ENCODE measurements around the gene DVL1.
"Not testable (repeated sequence)": the region's sequence is repeated elsewhere in the genome, so short reads cannot be mapped to it uniquely, and the experiment has no call there.

DVL1 gene

DNA sequence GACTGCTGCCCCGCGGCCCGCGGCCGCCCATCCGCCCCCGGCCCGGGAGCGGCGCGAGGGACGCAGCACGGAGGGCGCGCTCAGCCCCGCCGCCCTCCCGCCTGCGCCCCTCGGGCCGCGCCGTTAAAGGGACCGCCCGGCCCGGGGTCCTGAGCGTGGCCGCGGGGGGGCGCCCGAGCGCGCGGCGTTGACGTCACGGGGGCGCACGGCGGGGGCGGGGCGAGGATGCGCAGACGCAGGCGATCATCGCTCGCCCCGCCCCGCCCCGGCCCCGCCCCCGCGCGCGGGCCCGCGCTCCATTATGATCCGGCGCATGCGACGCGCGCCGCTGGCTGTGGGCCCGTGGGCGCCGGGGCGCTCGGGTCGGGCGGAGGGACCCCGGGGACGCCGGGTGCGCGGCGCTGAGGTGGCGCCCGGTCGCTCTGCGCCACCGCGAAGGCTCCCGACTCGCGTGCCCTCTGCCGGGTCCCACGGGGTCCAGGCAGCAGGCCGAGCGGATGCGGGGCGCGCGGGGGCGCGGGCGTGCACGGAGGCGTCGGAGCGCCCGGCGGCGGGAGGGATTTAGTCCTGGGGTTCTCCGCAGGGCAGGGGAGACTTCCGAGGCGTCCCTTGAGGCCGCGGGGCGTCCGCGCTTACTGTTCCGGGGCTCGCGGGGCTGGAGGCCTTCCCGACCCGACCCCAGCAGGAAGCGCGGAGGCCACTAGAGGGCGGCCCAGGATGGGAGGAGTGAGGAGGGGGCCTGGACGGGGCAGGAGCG, at the start of gene DVL1:
Gene DVL1, minus strand, starts transcription at position 163 of the 757 bp plus-strand sequence. CDS start 353 bp downstream, outside the sequence.
- peak; percentile 82 for DNase-seq (ENCODE audit: low spot score)

DNA sequence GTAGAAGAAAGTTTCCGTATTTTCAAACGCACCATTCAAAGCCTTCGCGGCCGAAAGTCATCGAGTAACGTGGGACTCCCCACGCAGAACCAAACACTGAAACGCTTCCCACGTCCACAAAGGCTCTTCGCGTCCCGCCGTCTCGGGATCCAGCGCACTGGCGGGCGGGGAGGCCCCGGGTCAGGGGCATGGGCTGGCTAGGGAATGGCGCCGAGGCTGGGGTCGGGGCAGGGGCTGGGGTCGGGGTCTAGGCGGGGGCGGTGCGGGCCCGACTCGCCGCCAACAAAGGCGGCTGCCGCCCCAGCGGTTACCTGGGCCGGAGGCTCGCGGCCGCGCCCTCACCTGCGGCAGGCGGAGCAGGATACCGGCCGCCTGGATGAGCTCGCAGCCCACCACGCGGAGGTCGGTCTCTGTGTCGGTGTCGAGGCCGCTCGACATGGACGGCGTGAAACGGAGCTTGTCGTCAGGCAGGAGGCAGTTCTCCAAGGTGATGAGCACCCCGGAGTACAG, 49.5 kb upstream of the DVL1 start:
- DNase-seq (ENCODE audit: low spot score): no peak

DNA sequence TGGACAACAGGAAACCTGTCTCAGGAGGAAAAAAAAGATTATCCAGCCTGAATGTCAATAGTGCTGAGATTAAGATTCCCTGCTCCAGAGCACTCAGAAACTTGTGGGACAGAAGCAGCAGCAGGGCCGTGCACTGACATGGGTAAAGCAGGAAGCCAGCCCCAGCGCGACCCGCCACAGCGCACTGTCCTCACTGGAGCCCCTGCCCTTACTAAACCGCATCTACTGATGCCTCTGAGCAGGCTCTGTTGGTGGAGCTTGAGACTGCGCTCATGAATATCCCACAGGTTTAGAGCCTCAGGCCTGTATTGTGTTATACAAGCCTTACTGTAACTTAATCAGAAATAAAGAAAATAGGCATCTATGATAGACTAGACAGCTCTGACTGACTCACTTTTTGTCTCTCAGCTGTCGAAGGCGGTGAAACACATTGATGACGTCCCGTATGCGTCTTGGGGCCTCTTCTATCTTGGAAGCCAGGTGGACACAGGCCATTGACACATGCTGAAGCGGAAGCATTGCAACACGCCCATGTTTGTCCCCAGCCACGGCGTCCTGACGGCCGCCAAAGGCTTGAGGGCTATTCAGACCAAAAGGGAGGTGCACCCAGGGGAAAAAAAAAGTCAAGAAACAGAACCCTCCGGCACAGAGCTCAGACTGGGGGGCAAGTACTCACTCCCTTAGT, 48.8 kb upstream of the DVL1 start:
- no peak for DNase-seq (ENCODE audit: low spot score)

DNA sequence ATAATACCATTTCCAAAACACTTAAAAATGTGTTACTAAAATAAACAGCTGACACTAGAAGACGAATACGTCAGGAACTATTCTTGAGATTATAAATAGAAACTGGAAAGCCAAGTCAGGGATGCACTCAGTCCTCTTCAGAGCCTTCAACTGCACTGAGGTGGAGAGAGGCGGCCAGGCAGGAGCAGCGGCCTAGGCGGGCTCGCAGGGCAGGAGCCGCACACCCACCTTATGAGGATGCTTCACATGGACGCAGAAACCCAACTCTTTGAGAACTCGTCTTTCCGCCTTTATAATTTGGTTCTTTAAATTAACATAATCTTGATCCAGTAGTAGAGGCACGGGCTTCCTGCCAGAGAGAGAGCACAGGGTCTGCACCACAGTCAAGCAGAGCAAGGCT, 45.9 kb upstream of the DVL1 start:
- no peak for DNase-seq (ENCODE audit: low spot score)

DNA sequence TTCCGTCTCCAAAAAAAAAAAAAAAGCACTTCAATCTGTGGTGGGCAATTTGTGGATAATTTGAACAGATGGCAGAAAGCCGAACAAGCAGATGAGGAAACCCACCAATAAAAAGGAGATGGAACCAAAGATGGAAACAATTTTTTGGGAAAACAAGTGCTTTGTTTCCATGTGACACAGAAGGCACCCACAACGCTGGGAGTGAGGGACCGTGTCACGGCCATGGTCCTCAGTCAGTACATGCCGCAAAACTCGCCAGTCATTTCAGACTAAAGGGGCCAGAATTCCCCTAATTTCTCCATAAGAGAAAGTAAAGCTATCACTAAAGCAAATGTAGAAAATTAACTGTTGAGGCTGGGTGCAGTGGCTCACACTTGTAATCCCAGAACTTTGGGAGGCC, 44.9 kb upstream of the DVL1 start:
- no peak for DNase-seq (ENCODE audit: low spot score)

DNA sequence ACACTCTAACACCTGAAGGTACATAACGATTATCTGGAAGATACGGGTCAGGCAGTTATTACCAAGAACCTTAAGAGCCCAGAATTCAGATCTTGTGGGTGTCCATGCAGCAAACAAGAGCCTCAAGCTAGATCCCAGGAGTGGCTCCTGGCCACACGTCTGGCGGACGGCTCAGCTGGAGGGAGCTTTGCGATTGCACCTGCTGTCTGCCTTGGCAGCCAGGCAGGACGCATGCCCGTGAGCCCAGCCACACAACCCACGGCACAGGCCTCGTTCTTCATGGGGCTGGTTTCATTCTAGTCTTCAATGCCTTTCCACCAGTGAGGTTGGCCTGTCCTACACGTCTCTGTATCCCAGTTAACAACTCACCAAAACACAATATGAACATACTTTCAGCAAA, 44.2 kb upstream of the DVL1 start:
- DNase-seq (ENCODE audit: low spot score): no peak

- no peak for DNase-seq (ENCODE audit: low spot score)
These were observed 43.8 kb upstream of the DVL1 start for GRCh38 chr1:1393014-1393413.

GRCh38 chr1:1391225-1391624, 42.0 kb upstream of the DVL1 start:
- DNase-seq (ENCODE audit: low spot score): no peak

- DNase-seq (ENCODE audit: low spot score): no peak
These were observed 41.5 kb upstream of the DVL1 start for GRCh38 chr1:1390675-1391074.

GRCh38 chr1:1388078-1388472, 38.9 kb upstream of the DVL1 start:
- DNase-seq (ENCODE audit: low spot score): no peak

- no peak for DNase-seq (ENCODE audit: low spot score)
These were observed 38.2 kb upstream of the DVL1 start for GRCh38 chr1:1387098-1388077.

- DNase-seq (ENCODE audit: low spot score): no peak
These were observed 36.7 kb upstream of the DVL1 start for GRCh38 chr1:1385931-1386330.

DNA sequence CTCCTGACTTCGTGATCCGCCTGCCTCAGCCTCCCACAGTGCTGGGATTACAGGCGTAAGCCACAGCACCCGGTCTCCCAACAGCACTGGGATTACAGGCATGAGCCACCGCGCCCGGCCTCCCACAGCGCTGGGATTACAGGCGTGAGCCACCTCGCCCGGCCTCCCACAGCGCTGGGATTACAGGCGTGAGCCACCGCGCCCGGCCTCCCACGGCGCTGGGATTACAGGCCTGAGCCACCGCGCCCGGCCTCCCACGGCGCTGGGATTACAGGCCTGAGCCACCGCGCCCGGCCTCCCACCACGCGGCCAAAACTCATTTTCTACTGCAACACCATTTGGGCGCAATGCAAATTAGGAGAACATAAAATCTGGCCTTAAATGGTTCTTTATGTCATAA, 36.1 kb upstream of the DVL1 start:
- not testable (repeated sequence) for DNase-seq (ENCODE audit: low spot score)

DNA sequence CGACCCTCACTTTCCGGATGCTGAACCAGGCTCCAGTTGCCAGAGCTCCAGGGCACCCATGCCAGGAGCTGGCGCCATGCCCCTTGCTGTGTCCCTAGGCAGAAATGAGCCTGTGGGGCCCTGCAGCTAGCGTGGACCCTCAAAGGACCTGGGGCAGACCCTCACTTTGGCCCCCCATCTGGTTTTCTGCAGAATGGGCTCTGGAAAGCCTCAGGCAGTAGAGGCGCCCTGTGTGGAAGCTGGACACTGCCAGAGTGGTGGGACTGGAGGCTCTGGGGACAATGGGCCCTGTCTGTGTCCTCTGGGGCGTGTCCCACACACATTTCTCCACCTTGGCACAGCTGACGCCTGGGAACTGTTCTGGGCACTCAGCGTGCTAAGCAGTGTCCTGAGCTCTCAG, 32.1 kb upstream of the DVL1 start:
- no peak for DNase-seq (ENCODE audit: low spot score)

- no peak for DNase-seq (ENCODE audit: low spot score)
These were observed 31.6 kb upstream of the DVL1 start for GRCh38 chr1:1380860-1381259.

GRCh38 chr1:1377540-1378205, 28.5 kb upstream of the DVL1 start:
- DNase-seq (ENCODE audit: low spot score): no peak

DNA sequence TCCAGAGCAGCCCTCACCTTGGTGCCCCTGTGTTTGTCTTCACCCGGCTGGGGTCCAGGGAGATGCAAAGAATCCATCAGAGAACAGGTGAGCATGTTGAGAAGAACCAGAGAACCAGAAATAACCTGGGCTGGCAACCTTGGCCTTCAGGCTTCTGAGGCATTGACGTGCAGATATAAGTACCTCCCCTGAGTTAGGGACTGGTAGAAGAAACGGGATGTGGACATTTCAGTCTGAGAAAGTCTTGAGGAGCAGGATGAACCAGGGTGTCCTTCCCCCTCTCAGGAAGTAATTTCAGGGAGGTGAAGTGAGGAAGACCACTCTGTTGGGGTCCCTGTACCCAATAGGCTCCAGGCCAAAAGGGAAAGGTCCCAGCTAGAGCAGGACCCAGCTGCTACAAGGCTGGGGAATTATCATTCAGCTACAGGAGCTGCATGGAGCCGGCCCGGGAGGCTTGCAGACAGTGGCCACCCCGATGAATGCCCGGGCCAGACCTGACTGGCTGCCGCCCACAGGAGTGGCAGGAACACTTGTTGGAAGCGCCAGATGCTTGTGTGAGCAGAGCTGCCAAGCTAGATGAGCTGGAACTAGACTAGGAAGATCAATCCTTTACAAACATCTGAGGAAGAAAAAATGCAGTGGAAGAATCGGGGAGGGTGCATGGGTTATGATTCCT, 27.5 kb upstream of the DVL1 start:
- DNase-seq (ENCODE audit: low spot score): no peak

DNA sequence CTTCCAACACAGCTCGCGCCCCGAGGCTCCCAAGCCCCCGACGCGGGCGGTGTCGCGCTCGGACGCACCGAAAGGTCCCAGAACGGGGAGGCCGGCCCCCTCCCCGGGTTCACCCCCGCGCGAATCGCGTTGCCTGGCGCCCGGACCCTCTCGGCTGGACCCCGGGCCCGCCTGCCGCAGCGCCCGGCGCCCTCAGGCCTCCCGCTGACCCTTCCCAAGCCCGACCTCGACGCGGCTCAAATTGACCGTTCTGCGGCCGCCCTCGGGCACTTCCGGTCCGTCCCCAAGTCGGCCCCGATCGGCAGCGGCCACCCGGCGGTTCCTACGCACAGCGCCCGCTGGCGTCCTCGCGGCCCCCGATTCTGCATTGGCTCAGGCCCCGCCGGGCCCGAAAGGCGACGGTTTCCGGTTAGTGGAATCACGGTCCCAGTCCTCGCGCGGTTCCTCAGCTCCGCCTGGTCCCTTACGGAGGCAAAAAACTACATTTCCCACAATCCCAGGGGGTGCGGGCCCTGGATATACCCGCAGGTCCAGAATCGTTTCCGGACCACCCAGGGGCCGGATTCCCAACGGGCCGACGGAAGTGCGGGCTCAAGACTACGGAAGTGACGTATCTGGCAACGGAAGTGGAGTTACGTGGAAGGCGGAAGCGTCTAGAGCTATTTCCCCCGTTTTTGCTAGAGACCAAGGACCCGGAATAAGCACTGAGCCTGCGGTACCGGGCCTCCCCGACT, 25.9 kb upstream of the DVL1 start, which contains the start of gene AURKAIP1:
Gene AURKAIP1, minus strand, starts transcription at position 279 of the 734 bp plus-strand sequence. CDS start 451 bp downstream, outside the sequence.
- DNase-seq (ENCODE audit: low spot score): peak; percentile 99

GRCh38 chr1:1374589-1374928, 25.3 kb upstream of the DVL1 start:
- no peak for DNase-seq (ENCODE audit: low spot score)

DNA sequence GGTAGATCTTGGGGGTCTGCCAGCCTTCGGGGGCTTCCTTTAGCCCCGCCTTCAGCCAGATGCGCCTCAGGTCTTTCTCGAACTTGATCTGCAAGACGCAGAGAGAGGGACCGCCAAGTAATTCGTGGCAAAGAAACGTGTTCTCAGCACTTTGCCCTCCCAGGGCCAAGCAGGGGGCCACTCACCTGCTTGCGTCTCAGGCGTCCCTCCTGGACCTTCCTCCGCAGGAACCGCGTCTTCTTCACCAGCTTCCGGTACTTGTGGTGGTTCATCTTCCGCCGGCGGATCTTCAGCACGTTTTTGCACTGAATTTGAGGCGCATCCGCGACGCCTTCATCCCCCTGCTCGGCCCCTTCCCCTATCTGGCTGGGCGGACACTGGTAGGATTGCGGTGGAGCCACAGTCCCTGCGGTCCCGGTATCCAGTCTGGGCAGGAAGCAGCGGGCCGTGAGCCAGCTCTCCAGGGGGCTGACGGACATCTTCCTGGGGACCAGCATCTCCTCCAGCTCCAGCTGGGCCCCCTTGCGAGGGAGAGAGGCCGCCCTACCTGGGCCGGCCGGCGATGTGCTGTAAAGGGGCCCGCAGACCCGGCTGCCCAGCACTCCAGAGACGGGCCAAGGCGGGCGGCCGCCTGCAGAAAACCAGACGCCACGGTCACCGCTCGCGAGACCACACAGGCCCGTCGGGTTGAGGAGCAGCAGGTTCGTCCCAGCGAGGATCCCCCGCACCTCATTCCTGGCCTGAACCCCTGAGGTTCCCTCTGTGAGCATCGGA, 24.8 kb upstream of the DVL1 start:
- DNase-seq (ENCODE audit: low spot score): no peak
